Tibial nerve (tissue), 4 donors: Measurements from ENCODE around the gene TMOD4.

Source experiments
- CTCF ChIP-seq, 5 experiments: fragments of 200-600 bp in 3 of 5; fragments of 450-650 bp in 2 of 5; sonication (generic) in 3 of 5; IDR thresholded peaks; one replicate each; pipeline ENCODE4 v1.5.1; 2016 to 2019; ENCODE audit warnings: antibody characterized with exemption in 5 of 5, mild to moderate bottlenecking in 3 of 5, moderate library complexity in 2 of 5
- EP300 ChIP-seq, 2 donors: sonication (generic); formaldehyde crosslinking; IDR thresholded peaks; one replicate each; pipeline ENCODE4 v1.6.1; 2017; ENCODE audit warnings: antibody characterized with exemption in 2 of 2, mild to moderate bottlenecking in 1 of 2
- POLR2A ChIP-seq, 2 donors: fragments of 450-650 bp; IDR thresholded peaks; one replicate each; pipeline ENCODE4 v1.6.1; 2017; ENCODE audit warnings: antibody characterized with exemption in 2 of 2, mild to moderate bottlenecking in 2 of 2, moderate library complexity in 2 of 2

DNA sequence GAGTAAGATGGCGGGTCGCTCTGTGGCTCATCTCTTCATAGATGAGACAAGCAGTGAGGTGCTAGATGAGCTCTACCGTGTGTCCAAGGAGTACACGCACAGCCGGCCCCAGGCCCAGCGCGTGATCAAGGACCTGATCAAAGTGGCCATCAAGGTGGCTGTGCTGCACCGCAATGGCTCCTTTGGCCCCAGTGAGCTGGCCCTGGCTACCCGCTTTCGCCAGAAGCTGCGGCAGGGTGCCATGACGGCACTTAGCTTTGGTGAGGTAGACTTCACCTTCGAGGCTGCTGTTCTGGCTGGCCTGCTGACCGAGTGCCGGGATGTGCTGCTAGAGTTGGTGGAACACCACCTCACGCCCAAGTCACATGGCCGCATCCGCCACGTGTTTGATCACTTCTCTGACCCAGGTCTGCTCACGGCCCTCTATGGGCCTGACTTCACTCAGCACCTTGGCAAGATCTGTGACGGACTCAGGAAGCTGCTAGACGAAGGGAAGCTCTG, 17.0 kb downstream of the TMOD4 start:
- TF ChIP-seq CTCF (IDR thresholded peaks at IDR 0.05) (no peak), EP300 (IDR thresholded peaks at IDR 0.05) (no peak), POLR2A (IDR thresholded peaks at IDR 0.05) (no peak)
